Measurements from ENCODE around the gene GLOD4. TPM values are rescaled to one million over a fixed set of nuclear protein-coding genes. Genes with fewer than 3 reads are reported as not detected.

The GLOD4 gene
- total and polyA plus RNA-seq, 10 of the 15 experiments (the other 5 are each of a cell fraction or from before 2014, with no cell fraction given) = 40.8 to 107 (median 81.2) TPM

DNA sequence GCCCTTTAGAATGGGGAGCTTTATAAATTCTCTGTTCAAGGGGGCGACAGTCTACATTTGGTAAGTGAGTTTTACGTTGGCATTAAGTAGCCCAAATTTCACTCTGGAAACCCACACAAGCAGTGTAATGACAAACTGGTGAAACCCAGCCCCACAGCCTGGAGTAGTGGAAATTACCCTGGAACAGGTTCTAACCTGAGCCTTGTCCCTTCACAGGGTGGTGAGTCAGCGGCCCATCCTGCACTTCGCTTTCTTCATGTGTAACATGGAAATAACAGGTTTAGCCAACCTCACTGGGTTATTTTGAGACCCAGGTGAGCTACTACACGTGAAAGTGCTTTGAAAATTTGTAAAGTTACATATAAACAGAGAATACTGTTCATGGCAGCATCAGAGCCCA is 53.2 kb downstream of the GLOD4 start:
- no peak for ATAC-seq
- Histone ChIP-seq H3K4me1 (ENCODE audit: control insufficient read depth, insufficient read depth, low read length) (peaks cover 7% of the 10 kb centered on the region), H4K20me1 (ENCODE audit: control insufficient read depth, insufficient read depth) (no peaks in the 10 kb centered on the region), H3K27me3 (replicated peaks in 1 of 2; ENCODE audit: control insufficient read depth in 2 of 2, insufficient read depth in 2 of 2, low read length in 1 of 2) (no peaks in the 10 kb centered on the region), H3K4me3 (no peak overlapping the region), H3K36me3 (ENCODE audit: control insufficient read depth in 2 of 2, insufficient read depth in 2 of 2, low read length in 1 of 2) (no peaks in the 10 kb centered on the region), H3K79me2 (ENCODE audit: control insufficient read depth, insufficient read depth, low read length) (peaks cover 12% of the 10 kb centered on the region), H3K27ac (ENCODE audit: control insufficient read depth, insufficient read depth) (no peak overlapping the region), H3K9ac (ENCODE audit: control insufficient read depth, insufficient read depth, low read length) (no peak overlapping the region), H2AFZ (ENCODE audit: control insufficient read depth, low read depth, low read length) (no peak overlapping the region), H3K9me3 (replicated peaks; ENCODE audit: control insufficient read depth, insufficient read depth, low read length) (no peaks in the 10 kb centered on the region), H3K4me2 (ENCODE audit: control insufficient read depth, insufficient read depth) (no peak overlapping the region)
- no TSS peak for BruUV-seq (replicated peaks)
- FAIRE-seq = no peak
- in situ Hi-C loops (cut with MboI) (no loop called here), intact Hi-C loops (cut with micrococcal nuclease; ENCODE audit: unreplicated experiment) (no loop called here)
- CTCF ChIA-PET = interaction anchor here (1.0 to 1.5 kb wide), 3 partner anchors 14 to 30 kb away, joined by 3 to 5 read pairs (median 3); partner anchors contain the start of genes GEMIN4 and VPS53
- RAD21 ChIA-PET (ENCODE audit: unreplicated experiment) = no interaction called here
- POLR2A ChIA-PET = interaction anchor here (1.3 to 2.1 kb wide), 2 partner anchors 12 to 13 kb away, joined by 4 to 9 read pairs; no protein-coding TSS in a partner anchor
- DNase-seq (ENCODE audit: low read depth, low spot score) = no peak
- 49% methylated on average over 5 of the region's 5 CpGs for WGBS (ENCODE audit: insufficient coverage, insufficient replicate concordance, low lambda C conversion rate, missing lambda C conversion rate)
- SMC1A ChIA-PET (ENCODE audit: uncharacterized antibody, unreplicated experiment) = no interaction called here
- TF ChIP-seq NR2C2 (IDR thresholded peaks at IDR 0.05; ENCODE audit: borderline replicate concordance, control insufficient read depth, insufficient read length, low read depth) = no peak
- no peak for TF ChIP-seq SIX5 (IDR thresholded peaks at IDR 0.05; ENCODE audit: low read depth, low read length, severe bottlenecking)
- TF ChIP-seq, protein P1, sequence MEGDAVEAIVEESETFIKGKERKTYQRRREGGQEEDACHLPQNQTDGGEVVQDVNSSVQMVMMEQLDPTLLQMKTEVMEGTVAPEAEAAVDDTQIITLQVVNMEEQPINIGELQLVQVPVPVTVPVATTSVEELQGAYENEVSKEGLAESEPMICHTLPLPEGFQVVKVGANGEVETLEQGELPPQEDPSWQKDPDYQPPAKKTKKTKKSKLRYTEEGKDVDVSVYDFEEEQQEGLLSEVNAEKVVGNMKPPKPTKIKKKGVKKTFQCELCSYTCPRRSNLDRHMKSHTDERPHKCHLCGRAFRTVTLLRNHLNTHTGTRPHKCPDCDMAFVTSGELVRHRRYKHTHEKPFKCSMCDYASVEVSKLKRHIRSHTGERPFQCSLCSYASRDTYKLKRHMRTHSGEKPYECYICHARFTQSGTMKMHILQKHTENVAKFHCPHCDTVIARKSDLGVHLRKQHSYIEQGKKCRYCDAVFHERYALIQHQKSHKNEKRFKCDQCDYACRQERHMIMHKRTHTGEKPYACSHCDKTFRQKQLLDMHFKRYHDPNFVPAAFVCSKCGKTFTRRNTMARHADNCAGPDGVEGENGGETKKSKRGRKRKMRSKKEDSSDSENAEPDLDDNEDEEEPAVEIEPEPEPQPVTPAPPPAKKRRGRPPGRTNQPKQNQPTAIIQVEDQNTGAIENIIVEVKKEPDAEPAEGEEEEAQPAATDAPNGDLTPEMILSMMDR (IDR thresholded peaks at IDR 0.05 in 2 of 3, conservative IDR thresholded peaks at IDR 0.05 in 1 of 3; ENCODE audit: control insufficient read depth in 2 of 3, extremely low read depth in 1 of 3, insufficient read depth in 1 of 3, low read depth in 3 of 3, low read length in 3 of 3) = no peak
- TF ChIP-seq, protein P2, sequence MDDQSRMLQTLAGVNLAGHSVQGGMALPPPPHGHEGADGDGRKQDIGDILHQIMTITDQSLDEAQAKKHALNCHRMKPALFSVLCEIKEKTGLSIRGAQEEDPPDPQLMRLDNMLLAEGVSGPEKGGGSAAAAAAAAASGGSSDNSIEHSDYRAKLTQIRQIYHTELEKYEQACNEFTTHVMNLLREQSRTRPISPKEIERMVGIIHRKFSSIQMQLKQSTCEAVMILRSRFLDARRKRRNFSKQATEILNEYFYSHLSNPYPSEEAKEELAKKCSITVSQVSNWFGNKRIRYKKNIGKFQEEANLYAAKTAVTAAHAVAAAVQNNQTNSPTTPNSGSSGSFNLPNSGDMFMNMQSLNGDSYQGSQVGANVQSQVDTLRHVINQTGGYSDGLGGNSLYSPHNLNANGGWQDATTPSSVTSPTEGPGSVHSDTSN (IDR thresholded peaks at IDR 0.05; ENCODE audit: insufficient replicate concordance, low read depth, low read length) = no peak
- TF ChIP-seq CREM (IDR thresholded peaks at IDR 0.05; ENCODE audit: low read depth) = no peak
- TF ChIP-seq, protein P3, sequence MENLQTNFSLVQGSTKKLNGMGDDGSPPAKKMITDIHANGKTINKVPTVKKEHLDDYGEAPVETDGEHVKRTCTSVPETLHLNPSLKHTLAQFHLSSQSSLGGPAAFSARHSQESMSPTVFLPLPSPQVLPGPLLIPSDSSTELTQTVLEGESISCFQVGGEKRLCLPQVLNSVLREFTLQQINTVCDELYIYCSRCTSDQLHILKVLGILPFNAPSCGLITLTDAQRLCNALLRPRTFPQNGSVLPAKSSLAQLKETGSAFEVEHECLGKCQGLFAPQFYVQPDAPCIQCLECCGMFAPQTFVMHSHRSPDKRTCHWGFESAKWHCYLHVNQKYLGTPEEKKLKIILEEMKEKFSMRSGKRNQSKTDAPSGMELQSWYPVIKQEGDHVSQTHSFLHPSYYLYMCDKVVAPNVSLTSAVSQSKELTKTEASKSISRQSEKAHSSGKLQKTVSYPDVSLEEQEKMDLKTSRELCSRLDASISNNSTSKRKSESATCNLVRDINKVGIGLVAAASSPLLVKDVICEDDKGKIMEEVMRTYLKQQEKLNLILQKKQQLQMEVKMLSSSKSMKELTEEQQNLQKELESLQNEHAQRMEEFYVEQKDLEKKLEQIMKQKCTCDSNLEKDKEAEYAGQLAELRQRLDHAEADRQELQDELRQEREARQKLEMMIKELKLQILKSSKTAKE (IDR thresholded peaks at IDR 0.05; ENCODE audit: low read depth, poor library complexity, severe bottlenecking) = no peak
- no peak for TF ChIP-seq POU2F2 (IDR thresholded peaks at IDR 0.05; ENCODE audit: borderline replicate concordance, low read depth, low read length)
- TF ChIP-seq BHLHE40 (IDR thresholded peaks at IDR 0.05; ENCODE audit: borderline replicate concordance in 1 of 2, low read depth in 2 of 2, low read length in 1 of 2) = no peak
- TF ChIP-seq SP1 (IDR thresholded peaks at IDR 0.05; ENCODE audit: low read depth, low read length) = no peak
- TF ChIP-seq NFXL1 (IDR thresholded peaks at IDR 0.05; ENCODE audit: borderline replicate concordance) = no peak
- TF ChIP-seq TBL1XR1 (IDR thresholded peaks at IDR 0.05; ENCODE audit: low read depth, low read length) = no peak
- TF ChIP-seq, protein P4, sequence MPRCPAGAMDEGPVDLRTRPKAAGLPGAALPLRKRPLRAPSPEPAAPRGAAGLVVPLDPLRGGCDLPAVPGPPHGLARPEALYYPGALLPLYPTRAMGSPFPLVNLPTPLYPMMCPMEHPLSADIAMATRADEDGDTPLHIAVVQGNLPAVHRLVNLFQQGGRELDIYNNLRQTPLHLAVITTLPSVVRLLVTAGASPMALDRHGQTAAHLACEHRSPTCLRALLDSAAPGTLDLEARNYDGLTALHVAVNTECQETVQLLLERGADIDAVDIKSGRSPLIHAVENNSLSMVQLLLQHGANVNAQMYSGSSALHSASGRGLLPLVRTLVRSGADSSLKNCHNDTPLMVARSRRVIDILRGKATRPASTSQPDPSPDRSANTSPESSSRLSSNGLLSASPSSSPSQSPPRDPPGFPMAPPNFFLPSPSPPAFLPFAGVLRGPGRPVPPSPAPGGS (IDR thresholded peaks at IDR 0.05; ENCODE audit: borderline replicate concordance, insufficient read depth, low read depth, low read length, poor library complexity, severe bottlenecking) = no peak
- TF ChIP-seq ZNF207 (IDR thresholded peaks at IDR 0.05; ENCODE audit: borderline replicate concordance) = no peak
- TF ChIP-seq CREB1 (IDR thresholded peaks at IDR 0.05; ENCODE audit: low read depth) = no peak
- no peak for TF ChIP-seq SMARCA5 (IDR thresholded peaks at IDR 0.05)
- no peak for TF ChIP-seq TARDBP (IDR thresholded peaks at IDR 0.05; ENCODE audit: borderline replicate concordance)
- no peak for TF ChIP-seq STAT1 (conservative IDR thresholded peaks at IDR 0.05)

Measured in GM12878 (cell line).